ENCODE results near the gene WDR27.

Gene WDR27

DNA sequence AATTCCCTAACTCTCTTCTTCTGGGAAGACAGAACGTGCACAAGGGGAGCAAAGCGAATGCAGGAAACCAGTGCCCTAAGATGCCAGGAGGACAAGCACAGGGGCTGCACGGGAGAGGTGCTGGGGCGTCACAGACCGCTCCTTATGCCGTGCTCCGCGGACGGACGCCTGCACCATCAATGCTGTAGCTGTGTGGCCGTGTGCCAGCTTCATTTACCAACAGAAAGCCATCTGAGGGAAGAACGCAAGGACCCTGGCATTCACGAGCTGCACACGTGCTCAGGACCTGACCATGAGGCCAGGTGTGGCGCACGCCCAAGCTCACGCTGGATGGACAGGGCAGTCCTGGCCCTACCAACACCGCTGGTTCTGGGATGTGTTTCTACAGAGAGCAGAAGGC, 35.4 kb downstream of the WDR27 start:
- no peak overlapping the region for H3K4me3 ChIP-seq (ENCODE audit: low read depth, low read length)
- TF ChIP-seq, protein P1, sequence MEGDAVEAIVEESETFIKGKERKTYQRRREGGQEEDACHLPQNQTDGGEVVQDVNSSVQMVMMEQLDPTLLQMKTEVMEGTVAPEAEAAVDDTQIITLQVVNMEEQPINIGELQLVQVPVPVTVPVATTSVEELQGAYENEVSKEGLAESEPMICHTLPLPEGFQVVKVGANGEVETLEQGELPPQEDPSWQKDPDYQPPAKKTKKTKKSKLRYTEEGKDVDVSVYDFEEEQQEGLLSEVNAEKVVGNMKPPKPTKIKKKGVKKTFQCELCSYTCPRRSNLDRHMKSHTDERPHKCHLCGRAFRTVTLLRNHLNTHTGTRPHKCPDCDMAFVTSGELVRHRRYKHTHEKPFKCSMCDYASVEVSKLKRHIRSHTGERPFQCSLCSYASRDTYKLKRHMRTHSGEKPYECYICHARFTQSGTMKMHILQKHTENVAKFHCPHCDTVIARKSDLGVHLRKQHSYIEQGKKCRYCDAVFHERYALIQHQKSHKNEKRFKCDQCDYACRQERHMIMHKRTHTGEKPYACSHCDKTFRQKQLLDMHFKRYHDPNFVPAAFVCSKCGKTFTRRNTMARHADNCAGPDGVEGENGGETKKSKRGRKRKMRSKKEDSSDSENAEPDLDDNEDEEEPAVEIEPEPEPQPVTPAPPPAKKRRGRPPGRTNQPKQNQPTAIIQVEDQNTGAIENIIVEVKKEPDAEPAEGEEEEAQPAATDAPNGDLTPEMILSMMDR (IDR thresholded peaks at IDR 0.05; ENCODE audit: borderline replicate concordance, insufficient read depth, low read depth, low read length): no peak

DNA sequence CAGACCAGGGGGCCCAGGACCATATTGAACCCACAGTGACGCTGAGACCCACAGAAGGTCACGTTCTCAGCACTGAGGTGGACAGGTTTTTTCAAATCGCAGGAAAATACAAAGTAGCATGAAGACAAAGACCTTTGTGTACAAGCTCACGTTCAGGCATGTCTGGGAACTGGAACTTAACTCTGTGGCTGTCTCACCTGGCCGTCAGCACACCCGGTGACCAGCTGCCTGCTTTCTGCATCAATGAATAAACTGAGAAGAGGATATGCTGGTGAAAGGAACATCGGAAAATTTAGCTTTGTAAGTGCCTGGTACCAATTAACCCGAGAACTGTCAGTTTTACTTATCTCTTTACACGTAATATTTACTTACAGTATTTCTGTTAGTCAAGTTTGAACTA, 36.5 kb downstream of the WDR27 start:
- TF ChIP-seq, protein P1 (IDR thresholded peaks at IDR 0.05; ENCODE audit: borderline replicate concordance, insufficient read depth, low read depth, low read length): no peak

DNA sequence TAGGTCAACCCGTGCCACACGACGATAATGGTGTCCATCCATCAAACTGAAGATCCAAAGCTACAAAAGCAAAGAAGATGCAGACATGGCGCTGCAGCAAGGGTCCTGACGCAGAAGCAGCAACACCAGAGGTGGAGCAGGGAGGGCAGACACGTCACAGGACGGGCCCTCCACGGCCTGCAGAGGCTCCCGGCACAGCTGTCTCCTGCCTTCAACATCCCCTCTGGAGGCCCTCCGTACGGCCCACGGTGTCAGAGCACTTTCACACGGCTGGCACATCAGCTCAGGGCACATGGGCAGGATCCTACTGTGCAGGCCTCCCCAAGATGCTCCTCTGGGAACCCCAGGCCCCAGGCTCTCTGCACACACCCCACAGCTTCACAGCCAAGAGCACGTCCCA, 37.6 kb downstream of the WDR27 start:
- H3K4me3 ChIP-seq (ENCODE audit: low read depth, low read length): no peak overlapping the region
- TF ChIP-seq, protein P1 (IDR thresholded peaks at IDR 0.05; ENCODE audit: borderline replicate concordance, insufficient read depth, low read depth, low read length): no peak

More for the DNA sequence above, 36.5 kb downstream of the WDR27 start:
- no peak overlapping the region for H3K4me3 ChIP-seq (ENCODE audit: low read depth, low read length)

DNA sequence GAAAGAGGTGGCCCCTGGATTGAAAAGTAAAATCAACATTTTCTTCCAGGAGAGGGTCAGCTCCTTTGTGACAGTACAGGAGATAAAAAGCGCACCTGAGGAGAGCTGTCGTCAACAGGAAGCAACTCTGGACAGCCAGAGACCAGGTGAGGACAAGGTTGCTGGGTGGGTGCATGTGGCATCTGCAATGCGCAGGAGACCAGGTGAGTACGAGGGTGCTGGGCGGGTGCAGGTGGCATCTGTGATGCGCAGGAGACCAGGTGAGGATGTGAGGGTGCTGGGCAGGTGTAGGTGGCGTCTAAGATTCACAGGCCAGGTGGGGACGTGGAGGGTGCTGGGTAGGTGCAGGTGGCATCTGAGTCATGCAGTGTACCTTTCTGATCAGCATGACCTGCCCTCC, 38.4 kb downstream of the WDR27 start:
- no peak overlapping the region for H3K4me3 ChIP-seq (ENCODE audit: low read depth, low read length)
- TF ChIP-seq, protein P1 (IDR thresholded peaks at IDR 0.05; ENCODE audit: borderline replicate concordance, insufficient read depth, low read depth, low read length): no peak

DNA sequence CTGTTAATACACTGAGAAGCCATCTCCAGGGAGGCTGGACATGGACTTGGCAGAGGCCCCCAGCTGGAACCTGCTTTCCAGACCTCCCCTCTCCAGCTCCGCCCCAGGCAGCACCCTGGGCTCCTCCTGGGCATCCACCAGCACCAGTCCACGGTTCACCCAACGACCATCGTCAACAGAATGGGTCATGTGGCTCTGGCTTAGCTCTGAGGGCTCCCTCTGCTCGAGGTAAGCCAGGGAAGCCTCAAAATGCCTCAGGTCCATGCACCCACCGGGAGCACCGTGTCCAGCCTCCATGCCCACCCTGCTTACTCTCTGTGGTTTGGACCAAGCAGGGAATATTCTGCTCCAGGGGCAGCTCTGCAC, 40.5 kb downstream of the WDR27 start:
- TF ChIP-seq, protein P1 (IDR thresholded peaks at IDR 0.05; ENCODE audit: borderline replicate concordance, insufficient read depth, low read depth, low read length): no peak
- no peak overlapping the region for H3K4me3 ChIP-seq (ENCODE audit: low read depth, low read length)

DNA sequence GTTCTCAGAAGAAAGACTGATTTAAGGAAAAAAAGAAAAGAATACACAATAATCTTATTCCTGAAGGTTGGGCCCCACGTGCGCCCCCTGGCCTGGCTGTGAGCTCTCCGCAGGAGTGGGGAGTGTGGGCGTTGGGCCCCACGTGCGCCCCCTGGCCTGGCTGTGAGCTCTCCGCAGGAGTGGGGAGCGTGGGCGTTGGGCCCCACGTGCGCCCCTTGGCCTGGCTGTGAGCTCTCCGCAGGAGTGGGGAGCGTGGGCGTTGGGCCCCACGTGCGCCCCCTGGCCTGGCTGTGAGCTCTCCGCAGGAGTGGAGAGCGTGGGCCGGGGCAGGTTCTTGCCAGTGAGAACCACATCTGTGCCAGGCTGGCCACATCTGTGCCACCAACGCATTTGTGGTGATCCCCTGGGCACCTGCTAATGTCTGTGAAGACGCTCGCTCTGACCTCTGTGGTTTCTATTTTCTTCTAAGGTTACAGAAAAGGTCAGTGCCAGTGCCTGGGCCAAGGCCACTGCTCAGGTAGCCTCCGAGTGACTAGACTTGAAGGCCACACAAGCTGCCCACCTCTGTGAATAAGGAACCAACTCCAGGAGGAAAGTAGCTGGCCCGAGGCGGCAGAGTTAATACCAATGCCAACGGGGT, 41.0 kb downstream of the WDR27 start:
- TF ChIP-seq, protein P1 (IDR thresholded peaks at IDR 0.05; ENCODE audit: borderline replicate concordance, insufficient read depth, low read depth, low read length): no peak
- no peak overlapping the region for H3K4me3 ChIP-seq (ENCODE audit: low read depth, low read length)

DNA sequence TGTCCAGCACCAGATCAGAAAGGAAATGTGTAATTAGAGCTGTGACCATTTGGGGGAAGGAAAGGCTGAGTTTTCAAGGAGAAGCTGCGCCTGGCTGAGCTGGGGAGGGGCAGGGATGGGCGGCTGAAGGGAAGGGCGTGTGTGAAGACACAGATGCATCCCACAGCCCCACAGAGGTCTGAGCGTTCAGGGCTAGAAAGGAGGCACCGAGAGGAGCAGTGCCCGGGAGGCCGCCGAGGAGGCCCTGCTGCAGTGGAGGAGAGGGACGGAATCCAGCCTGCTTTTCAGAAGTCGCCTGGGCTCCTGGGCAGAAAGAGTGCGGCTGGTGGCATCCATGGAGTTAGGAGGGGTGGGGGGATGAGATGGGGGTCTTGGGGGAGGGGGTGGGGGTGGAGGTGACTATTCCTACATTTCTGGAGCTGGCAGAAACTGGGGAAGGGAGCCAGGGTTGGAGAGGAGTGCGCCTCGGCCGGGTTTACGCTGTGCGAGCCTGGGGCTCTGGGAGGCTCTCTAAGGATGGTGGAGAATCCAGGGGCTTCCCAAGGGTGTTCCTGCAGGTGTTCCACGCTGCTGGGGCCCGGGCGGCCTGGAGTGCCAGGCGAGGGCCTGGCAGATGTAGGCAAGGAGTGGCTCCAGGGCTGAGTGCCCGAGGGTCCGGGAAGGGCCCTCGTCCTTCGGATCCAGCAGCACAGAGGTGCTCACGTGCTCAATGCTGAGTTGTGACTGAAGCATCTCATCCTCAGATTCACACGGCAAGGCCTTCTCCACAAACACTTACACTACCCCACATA, 41.8 kb downstream of the WDR27 start:
- H3K4me3 ChIP-seq (ENCODE audit: low read depth, low read length): no peak overlapping the region
- TF ChIP-seq, protein P1 (IDR thresholded peaks at IDR 0.05; ENCODE audit: borderline replicate concordance, insufficient read depth, low read depth, low read length): no peak

Data from GM12875 (cell line).